GM19099 (cell line): Measurements from ENCODE around the gene GLMP.
A peak's percentile ranks its signal among the peaks of the same experiment; 100 is the strongest.

Experiments
- POLR2A ChIP-seq: IDR thresholded peaks from 3 replicates; pipeline ENCODE4 v1.6.1; 2011; ENCODE audit warnings: low read depth; ENCODE audit not compliant: insufficient read length; ENCODE audit errors: extremely low read depth

Gene GLMP, protein sequence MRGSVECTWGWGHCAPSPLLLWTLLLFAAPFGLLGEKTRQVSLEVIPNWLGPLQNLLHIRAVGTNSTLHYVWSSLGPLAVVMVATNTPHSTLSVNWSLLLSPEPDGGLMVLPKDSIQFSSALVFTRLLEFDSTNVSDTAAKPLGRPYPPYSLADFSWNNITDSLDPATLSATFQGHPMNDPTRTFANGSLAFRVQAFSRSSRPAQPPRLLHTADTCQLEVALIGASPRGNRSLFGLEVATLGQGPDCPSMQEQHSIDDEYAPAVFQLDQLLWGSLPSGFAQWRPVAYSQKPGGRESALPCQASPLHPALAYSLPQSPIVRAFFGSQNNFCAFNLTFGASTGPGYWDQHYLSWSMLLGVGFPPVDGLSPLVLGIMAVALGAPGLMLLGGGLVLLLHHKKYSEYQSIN

DNA sequence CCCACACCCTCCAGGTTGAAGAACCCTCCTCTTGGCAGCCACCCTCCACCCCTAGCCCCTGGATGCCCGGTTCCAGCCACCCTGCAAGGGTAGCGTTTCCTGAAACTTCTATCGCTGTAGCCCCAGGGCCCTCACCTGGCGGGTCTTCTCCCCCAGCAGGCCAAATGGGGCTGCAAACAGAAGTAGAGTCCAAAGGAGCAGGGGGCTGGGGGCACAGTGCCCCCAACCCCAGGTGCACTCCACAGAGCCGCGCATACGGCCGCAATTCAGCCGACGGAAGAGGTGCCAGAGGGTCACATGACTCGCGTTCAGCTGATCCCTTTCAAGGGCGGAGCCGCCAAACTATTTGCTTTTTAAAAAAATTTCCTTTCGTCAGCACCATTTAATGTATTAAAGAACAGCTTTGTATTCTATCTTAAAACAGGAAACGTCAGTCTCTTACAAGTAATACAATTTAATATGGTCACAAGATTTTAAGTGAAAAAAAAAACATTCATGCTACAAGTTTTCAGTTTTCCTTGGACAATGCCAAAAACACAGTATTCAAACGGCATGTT is at the start of gene GLMP:
Gene GLMP (minus strand): TSS at position 289 of the 557 bp plus-strand sequence. CDS start 34 bp downstream, at position 255.
- TF ChIP-seq POLR2A = peak; percentile 67

DNA sequence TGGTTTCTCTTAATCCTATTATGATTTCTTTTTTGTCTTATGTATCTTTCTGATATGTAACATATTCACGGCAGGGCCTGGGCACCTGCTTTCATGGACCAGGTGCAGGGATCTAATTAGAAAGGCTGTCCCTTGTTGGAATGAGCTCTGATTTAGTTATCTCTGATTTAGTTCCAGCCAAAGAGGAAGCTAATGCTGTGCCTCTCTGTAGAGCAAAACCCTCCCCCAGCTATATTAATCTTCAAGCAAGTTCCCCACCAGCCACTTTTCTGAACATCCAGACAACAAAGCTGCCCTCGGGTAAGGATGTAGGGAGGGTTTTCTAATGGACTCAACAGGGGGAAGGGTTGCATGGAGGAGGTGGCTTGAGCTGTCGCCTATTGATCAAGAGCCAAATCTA is 48.9 kb upstream of the GLMP start:
- TF ChIP-seq POLR2A = no peak

DNA sequence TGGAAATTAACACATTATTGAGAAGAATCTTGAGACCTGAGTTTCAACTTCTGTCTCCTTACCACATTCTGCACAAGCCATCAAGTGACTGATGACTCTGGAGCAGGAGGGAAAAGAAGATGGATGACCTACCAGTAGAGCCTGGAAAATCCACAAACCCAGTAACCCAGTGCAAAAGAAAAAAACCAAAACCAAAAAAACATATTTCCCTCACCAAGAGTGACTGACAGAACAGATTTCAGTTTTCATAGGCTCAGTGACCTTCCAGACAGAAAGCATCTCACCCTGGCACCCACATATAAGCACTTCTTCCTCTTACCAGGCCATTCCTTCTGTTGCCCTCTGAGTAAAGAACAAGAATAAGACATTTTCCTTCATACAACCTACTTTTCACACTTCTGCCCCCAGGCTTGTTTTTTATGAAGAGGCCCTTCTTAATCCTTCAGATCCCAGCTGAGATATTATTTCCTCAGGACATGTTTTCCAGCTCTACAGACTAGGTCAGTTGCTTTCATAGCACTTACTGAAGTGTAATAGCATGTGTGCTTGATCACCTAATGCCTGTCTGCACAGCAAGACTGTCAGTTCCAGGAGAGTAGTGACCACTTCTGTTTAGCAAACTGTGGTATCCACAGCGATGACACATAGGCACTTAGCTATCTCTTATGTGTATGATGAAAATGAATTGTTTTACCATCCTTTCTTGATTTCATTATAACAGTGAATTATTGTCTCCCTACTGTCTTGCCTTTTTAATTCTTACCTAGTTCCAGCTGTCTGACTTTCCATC is 46.9 kb upstream of the GLMP start:
- TF ChIP-seq POLR2A = no peak

DNA sequence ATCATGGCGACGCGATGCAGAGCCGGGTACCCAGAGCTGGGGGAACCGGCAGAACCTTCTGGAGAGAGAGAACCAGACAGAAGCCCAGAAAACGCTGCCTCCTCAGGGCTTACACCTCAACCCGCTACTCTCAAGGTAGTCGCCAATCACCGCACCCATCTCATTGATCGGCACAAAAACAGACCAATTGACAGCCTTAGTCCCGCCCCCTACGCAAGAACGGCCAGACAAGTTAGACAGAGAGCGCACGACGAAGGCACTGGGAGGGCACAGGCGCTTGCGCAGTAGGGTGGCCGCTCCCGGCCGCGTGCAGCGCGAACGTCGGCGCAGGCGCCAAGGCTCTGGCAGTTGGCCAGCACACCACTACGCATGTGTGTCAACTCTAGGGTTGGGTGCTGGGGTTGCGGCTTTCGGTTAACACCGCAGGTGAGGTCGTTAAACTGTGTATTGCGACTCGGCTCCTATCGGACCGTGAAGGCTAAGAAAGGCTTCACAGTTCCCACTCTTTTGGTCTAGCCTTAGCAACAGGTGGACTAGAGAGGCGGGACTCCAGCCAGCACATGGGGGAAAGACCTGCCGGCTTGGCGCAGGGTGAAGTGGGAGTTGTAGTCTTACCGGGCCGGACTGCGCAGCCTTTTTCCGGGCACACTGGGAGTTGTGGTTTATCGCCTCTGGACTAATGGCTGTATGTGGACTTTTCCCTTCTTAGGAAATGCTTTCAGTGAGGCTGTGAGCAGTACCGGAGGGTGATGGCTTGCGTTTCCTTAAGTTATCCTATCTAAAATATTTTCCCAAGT is 42.9 kb upstream of the GLMP start, which contains the start of the genes CCT3 and TSACC:
Gene CCT3 (minus strand): TSS at position 113 of the 797 bp plus-strand sequence. CDS start 108 bp downstream, at position 5.
Gene TSACC (plus strand): TSS at position 347 of the 797 bp plus-strand sequence. CDS start 1,232 bp downstream, outside the sequence.
- TF ChIP-seq POLR2A = peak; percentile 92

DNA sequence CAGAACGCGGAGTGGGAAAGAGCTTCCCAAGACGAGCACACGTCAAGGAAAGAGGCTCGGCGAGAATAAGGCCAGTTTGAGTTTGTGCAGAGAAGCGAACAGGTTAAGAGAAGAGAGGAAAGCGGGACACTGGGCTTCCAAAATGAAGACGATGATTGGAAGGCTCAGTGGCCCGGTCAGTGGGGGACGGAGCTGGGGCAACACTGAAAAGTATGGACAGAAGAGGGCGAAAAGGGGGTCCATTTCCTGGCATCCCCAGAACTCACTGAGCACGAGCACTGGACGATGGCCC is 42.4 kb upstream of the GLMP start:
- TF ChIP-seq POLR2A = no peak

DNA sequence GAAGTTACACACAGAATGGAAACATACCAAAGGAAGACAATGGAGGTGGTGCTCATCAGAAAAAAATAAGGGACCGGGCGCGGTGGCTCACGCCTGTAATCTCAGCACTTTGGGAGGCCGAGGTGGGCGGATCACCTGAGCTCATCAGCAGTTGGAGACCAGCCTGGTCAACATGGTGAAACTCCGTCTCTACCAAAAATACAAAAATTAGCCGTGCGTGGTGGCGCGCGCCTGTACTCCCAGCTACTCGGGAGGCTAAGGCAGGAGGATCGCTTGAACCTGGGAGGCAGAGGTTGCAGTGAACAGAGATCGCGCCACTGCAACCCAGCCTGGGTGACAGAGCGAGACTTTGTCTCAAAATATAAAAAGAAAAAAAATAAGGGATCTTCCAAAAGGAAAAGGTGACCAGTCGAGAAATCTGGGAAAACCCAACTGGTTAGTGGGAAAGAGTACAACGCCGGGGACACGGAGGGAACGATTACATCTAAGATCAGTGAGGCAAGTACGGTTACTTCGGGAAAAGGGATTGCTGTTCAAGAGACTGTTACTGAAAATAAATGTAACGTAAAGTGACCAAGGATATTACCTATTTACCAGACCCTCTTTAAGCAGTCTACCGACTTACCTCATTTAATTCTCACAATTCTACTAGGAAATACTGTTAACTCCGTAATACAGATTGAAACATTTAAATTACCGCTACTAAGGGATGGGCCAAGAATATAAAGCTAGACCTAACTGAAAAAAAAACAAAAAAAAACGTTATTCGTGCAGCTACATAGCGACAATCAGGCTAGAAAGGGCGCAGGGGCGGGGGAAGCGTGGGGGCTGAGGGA is 41.8 kb upstream of the GLMP start:
- no peak for TF ChIP-seq POLR2A

DNA sequence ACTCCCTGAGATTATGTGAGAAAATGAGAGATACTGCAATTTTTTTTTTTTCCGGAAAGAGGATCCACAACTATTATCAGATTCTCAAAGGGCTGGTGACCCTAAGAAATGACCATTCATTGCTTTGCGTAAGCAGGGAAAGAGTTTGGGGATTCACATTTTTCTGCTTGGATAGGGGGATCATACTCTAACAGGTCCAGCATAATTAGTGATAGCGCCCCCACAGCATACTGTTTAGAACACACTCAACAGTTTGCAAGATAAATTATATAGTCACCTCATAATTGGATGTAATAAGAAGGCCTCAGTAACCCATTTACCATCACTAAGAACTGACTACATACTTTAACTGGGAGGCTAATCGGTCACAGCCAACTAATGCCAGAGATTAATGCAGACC is 40.8 kb upstream of the GLMP start:
- no peak for TF ChIP-seq POLR2A

DNA sequence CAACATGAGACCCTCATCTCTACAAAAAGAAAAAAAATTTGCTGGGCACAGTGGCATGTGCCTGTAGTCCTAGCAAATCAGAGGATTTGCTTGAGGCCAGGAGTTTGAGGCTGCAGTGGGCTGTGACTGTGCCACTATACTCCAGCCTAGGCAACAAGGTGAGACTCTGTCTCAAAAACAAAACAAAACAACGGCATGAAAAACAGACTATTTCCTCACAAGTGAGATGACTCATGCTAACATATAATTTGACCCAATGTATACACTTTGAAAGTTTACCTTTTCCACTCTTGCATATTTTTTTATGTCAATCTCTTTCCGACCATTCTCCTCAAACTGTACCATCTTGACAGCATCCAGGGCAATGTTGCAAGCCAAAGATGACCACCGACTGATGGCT is 25.1 kb upstream of the GLMP start:
- no peak for TF ChIP-seq POLR2A

DNA sequence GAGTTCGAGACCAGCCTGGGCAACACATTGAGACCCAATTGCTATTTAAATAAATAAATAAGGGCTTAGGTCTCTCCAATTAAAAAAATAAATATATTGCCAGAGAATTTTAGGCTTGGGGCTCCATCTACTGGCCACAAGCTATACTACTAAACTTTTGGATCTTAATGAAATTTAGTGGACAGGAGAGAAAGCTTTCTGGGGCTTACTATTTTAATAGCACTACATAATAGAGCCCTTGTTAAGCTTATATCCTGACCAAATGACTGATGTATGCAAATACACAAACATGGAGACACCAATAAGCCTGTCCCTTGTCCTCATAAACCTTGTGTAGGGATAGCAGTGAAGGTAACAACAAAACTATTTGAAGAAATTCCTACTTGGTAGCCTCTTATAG is 24.2 kb upstream of the GLMP start:
- no peak for TF ChIP-seq POLR2A

DNA sequence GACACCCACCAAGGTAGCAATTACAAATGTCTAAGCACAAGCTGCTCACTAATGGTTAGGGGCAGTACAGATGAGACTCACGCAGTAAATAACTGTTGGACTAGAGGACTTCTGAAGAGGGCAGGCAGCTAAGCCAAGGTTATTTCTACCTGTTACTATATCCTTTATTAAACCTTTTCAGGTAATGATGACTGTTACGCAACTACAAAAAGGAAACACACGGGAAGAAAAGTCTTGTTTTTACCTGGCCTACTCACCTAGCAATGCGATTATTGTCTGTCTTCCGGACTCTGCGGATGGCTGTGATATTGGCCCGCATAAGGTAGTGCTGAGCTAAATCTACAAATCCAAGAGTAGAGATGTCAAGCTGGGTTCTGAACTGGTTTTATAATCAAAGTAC is 21.4 kb upstream of the GLMP start:
- TF ChIP-seq POLR2A = no peak

DNA sequence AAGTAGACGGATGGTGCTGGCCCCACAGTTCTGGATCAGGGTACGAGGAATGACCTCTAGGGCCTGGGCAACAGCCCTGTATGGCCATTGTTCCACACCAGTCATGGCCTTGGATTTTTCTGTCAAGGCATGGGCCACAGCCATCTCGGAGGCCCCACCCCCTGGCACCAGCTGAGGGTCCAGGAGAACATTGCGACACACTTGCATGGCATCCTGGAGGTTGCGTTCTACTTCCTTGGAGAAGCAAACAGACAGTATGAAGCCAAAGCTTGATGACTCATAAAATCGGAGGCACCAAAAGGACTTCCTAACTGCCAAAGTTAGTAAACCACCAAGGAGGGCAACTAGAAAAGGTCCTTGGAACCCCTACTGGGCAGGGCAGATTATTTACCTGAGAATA is 15.5 kb upstream of the GLMP start:
- TF ChIP-seq POLR2A = no peak

DNA sequence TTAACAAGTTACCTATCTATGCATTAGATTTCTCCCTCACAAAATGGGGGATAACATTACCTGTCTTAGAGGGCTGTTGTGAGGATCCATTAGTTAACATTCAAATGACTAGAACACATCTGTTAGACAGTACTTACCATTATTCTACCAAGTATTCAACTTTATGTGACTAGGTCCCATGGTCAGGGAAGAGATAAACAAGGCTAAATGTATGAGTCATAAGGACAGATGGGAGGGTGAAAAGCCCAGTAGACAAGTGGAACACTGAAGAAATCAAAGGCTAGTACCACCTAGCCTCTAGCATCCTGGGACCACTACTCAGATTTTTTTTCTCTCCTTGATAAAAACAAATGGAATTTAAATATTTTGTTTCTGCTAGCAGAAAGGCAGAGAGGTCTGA is 12.6 kb upstream of the GLMP start:
- no peak for TF ChIP-seq POLR2A

DNA sequence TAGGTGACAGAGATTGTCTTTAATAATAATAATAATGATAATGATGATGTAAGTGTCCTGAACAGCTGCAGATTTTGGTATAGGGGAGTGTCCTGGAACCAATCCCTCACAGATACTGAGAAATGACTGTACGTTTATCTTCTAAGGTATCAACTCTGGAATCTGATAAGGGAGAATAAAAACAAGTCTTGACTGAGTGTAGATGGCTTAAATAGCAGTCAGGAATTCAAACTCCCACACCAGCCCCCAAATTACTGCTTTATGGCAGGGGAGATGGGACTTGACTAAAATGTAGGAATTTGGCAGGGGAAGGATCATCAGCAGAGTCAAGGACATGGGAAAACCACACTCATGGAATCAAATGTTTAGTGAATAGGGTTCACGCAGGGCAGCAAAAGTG is 9.7 kb upstream of the GLMP start:
- TF ChIP-seq POLR2A = no peak

DNA sequence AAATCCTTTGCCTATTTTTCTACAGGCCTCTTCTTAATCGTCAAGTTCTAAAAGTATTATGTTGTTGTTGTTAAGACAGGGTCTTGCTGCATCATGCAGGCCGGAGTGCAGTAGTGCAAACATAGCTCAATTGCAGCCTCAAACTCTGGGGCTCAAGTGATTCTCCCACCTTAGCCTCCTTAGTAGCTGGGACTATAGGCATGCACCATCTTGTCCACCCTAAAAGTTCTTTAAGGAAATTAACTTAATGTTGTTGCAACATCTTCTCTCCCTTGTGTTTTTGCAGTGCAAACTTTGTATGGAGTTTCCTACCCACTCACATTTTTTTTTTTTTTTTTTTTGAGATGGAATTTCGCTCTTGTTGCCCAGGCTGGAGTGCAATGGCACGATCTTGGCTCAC is 7.8 kb upstream of the GLMP start:
- no peak for TF ChIP-seq POLR2A
